SK-N-SH (cell line): ENCODE results near the gene KRT73. TPM values are rescaled to one million over a fixed set of nuclear protein-coding genes. Genes with fewer than 3 reads are reported as not detected.

Experiments used
- CTCF ChIA-PET: fragments of 300-600, 350-600 bp; formaldehyde crosslinking; extraction: SDS; loops from one replicate; lab custom pipeline; 2021; lab: Yijun Ruan, JAX
- POLR2A ChIA-PET: fragments of 350-600 bp; sonication (Branson Sonifier 250); formaldehyde crosslinking; extraction: SDS; loops from one replicate; lab custom pipeline; 2020; ENCODE audit warnings: antibody characterized with exemption, inconsistent platforms; lab: Yijun Ruan, JAX
- DNase-seq: peaks from one replicate; pipeline ENCODE4 v3.0.0; 2012
- H2AFZ ChIP-seq: fragments of 200-600 bp; sonication (generic); 2 replicates; pipeline ENCODE4 v1.8.1; 2016; ENCODE audit warnings: antibody characterized with exemption, mild to moderate bottlenecking, low read depth
- H3F3A ChIP-seq: fragments of 200-600 bp; sonication (generic); replicated peaks from 2 replicates; pipeline ENCODE3; 2016; ENCODE audit warnings: antibody characterized with exemption, mild to moderate bottlenecking; ENCODE audit not compliant: insufficient read depth
- H3K27ac ChIP-seq, 2 experiments: fragments of 200-500 bp in 1 of 2; fragments of 200-600 bp in 1 of 2; sonication (Bioruptor generic) in 1 of 2; sonication (generic), shearing (Covaris generic) in 1 of 2; 2 replicates each; pipeline versions ENCODE4 v1.5.1 to v1.6.1; 2014 to 2016; ENCODE audit warnings: low read depth in 2 of 2, inconsistent platforms in 1 of 2, low read length in 1 of 2, mild to moderate bottlenecking in 1 of 2, mixed read lengths in 1 of 2
- H3K27me3 ChIP-seq: fragments of 200-600 bp; sonication (generic), shearing (Covaris generic); 2 replicates; pipeline ENCODE4 v1.6.1; 2016; ENCODE audit warnings: mixed run types; ENCODE audit not compliant: insufficient read depth
- H3K36me3 ChIP-seq, 2 experiments: fragments of 200-500 bp in 1 of 2; fragments of 200-600 bp in 1 of 2; sonication (Bioruptor generic) in 1 of 2; sonication (generic) in 1 of 2; replicated peaks in 1 of 2; 2 replicates each; pipeline versions ENCODE3 to v1.5.1; 2014 to 2016; ENCODE audit warnings: low read length in 1 of 2, mild to moderate bottlenecking in 1 of 2; ENCODE audit not compliant: insufficient read depth in 2 of 2, control insufficient read depth in 1 of 2
- H3K4me1 ChIP-seq, 2 experiments: fragments of 200-500 bp in 1 of 2; fragments of 200-600 bp in 1 of 2; sonication (Bioruptor generic) in 1 of 2; sonication (generic), shearing (Covaris generic) in 1 of 2; 2 replicates each; pipeline versions ENCODE4 v1.5.1 to v1.6.1; 2014 to 2016; ENCODE audit warnings: low read depth in 1 of 2, low read length in 1 of 2, mixed run types in 1 of 2; ENCODE audit not compliant: insufficient read depth in 2 of 2, control insufficient read depth in 1 of 2
- H3K4me2 ChIP-seq: fragments of 200-600 bp; sonication (generic), shearing (Covaris generic); 2 replicates; pipeline ENCODE4 v1.6.1; 2017; ENCODE audit warnings: mixed run types
- H3K4me3 ChIP-seq, 2 experiments: fragments of 200-500 bp in 1 of 2; fragments of 200-600 bp in 1 of 2; sonication (Bioruptor generic) in 1 of 2; sonication (generic), shearing (Covaris generic) in 1 of 2; 2 replicates each; pipeline versions ENCODE4 v1.5.1 to v1.8.1; 2014 to 2016; ENCODE audit warnings: low read depth in 2 of 2, inconsistent platforms in 1 of 2, low read length in 1 of 2, mild to moderate bottlenecking in 1 of 2, mixed read lengths in 1 of 2, moderate library complexity in 1 of 2
- H3K79me2 ChIP-seq: fragments of 200-600 bp; sonication (generic); 2 replicates; pipeline ENCODE4 v1.8.1; 2017; ENCODE audit warnings: mild to moderate bottlenecking; ENCODE audit not compliant: insufficient read depth
- H3K9ac ChIP-seq: fragments of 200-600 bp; sonication (generic); 2 replicates; pipeline ENCODE4 v1.6.1; 2017; ENCODE audit warnings: mixed run types
- H3K9me2 ChIP-seq: fragments of 200-600 bp; sonication (generic); 2 replicates; pipeline ENCODE4 v1.6.1; 2017; ENCODE audit warnings: mixed run types
- H3K9me3 ChIP-seq: fragments of 200-600 bp; sonication (generic); 2 replicates; pipeline ENCODE4 v1.6.1; 2017; ENCODE audit warnings: mixed run types, mild to moderate bottlenecking, moderate library complexity
- H4K20me1 ChIP-seq: fragments of 200-600 bp; sonication (generic); 2 replicates; pipeline ENCODE4 v1.6.1; 2017; ENCODE audit warnings: mild to moderate bottlenecking, mixed run types; ENCODE audit not compliant: insufficient read depth
- CHD2 ChIP-seq: fragments of 150-350 bp; IDR thresholded peaks from 2 replicates; pipeline ENCODE4 v1.6.1; 2018; ENCODE audit warnings: low read length; ENCODE audit not compliant: partially characterized antibody
- CTCF ChIP-seq: fragments of 200-600 bp; sonication (generic); IDR thresholded peaks from 2 replicates; pipeline ENCODE4 v1.6.1; 2017; ENCODE audit warnings: antibody characterized with exemption, mild to moderate bottlenecking, moderate library complexity
- ELF1 ChIP-seq: IDR thresholded peaks from 2 replicates; pipeline ENCODE4 v1.4.0; 2012
- EP300 ChIP-seq, 2 experiments: IDR thresholded peaks; 2 replicates each; pipeline versions ENCODE4 v1.4.0 to v1.6.1; 2012; ENCODE audit warnings: borderline replicate concordance in 1 of 2, low read depth in 1 of 2, low read length in 1 of 2
- IRF3 ChIP-seq: fragments of 150-350 bp; IDR thresholded peaks from 2 replicates; pipeline ENCODE4 v1.6.1; 2016; ENCODE audit warnings: mild to moderate bottlenecking, low read depth, low read length
- JUND ChIP-seq: IDR thresholded peaks from 2 replicates; pipeline ENCODE4 v1.4.0; 2012
- MAX ChIP-seq: IDR thresholded peaks from 2 replicates; pipeline ENCODE4 v1.4.0; 2012; ENCODE audit warnings: low read depth
- NRF1 ChIP-seq: IDR thresholded peaks from 2 replicates; pipeline ENCODE4 v1.6.1; 2012; ENCODE audit warnings: low read depth, mild to moderate bottlenecking, low read length
- PBX3 ChIP-seq: IDR thresholded peaks from 2 replicates; pipeline ENCODE4; 2012
- RAD21 ChIP-seq: IDR thresholded peaks from 2 replicates; pipeline ENCODE4 v1.6.1; 2012; ENCODE audit warnings: mild to moderate bottlenecking, low read length
- REST ChIP-seq: IDR thresholded peaks from 2 replicates; pipeline ENCODE4 v1.6.1; 2012; ENCODE audit warnings: mild to moderate bottlenecking, low read depth, low read length, moderate library complexity
- RFX5 ChIP-seq: IDR thresholded peaks from 2 replicates; pipeline ENCODE4 v1.6.1; 2012; ENCODE audit warnings: mild to moderate bottlenecking, improper control_type of control experiment, low read length
- TAF1 ChIP-seq: IDR thresholded peaks from 2 replicates; pipeline ENCODE4 v1.6.1; 2012; ENCODE audit warnings: low read depth, mild to moderate bottlenecking, low read length, moderate library complexity, borderline replicate concordance
- TEAD4 ChIP-seq: IDR thresholded peaks from 2 replicates; pipeline ENCODE4 v1.4.0; 2012; ENCODE audit warnings: mild to moderate bottlenecking, borderline replicate concordance; ENCODE audit not compliant: insufficient read depth
- YY1 ChIP-seq: IDR thresholded peaks from 2 replicates; pipeline ENCODE4 v1.4.0; 2012; ENCODE audit warnings: low read depth, mild to moderate bottlenecking
- WGBS: methylation state at CpG from one replicate; pipeline ENCODE4 v1.1.6; 2017; ENCODE audit warnings: low lambda C conversion rate; 5-methylcytosine and 5-hydroxymethylcytosine counted together
- polyA plus RNA-seq, 3 experiments: library from polyadenylated mRNA; depleted of rRNA; stranded (reverse); fragments of >200 nt; gene quantifications; 2 replicates each; pipeline ENCODE4 v1.2.3, GENCODE V29; 2012

The KRT73 gene
- polyA plus RNA-seq, 1 of the 3 experiments (the other 2 are of a cell fraction), result not detected

GRCh38 chr12:52608826-52609630 lies 9.3 kb downstream of the KRT73 start:
- ChIA-PET POLR2A (no interaction called here), CTCF (no interaction called here)
- no peak overlapping the region for H3K9ac ChIP-seq
- H3K79me2 ChIP-seq, result no peaks in the 10 kb centered on the region
- H3K27ac ChIP-seq, result no peak overlapping the region
- H3K36me3 ChIP-seq, result no peaks in the 10 kb centered on the region
- no peak overlapping the region for H3K4me3 ChIP-seq
- H3K4me2 ChIP-seq, result no peak overlapping the region
- H3K9me2 ChIP-seq, result no peaks in the 10 kb centered on the region
- H4K20me1 ChIP-seq, result no peaks in the 10 kb centered on the region
- H3F3A ChIP-seq, result no peaks in the 10 kb centered on the region
- no peaks in the 10 kb centered on the region for H3K4me1 ChIP-seq
- no peak for TF ChIP-seq RAD21
- no peak for TF ChIP-seq NRF1
- TF ChIP-seq TEAD4, result no peak
- no peak for TF ChIP-seq JUND
- no peak for TF ChIP-seq IRF3
- no peak for TF ChIP-seq YY1
- TF ChIP-seq PBX3, result no peak
- no peak for TF ChIP-seq EP300 (IDR thresholded peaks at IDR 0.05; ENCODE audit: borderline replicate concordance in 1 of 2, low read depth in 1 of 2, low read length in 1 of 2)
- TF ChIP-seq MAX, result no peak
- TF ChIP-seq TAF1, result no peak
- TF ChIP-seq REST, result no peak
- no peak for TF ChIP-seq CHD2
- no peak for TF ChIP-seq CTCF
- no peak for TF ChIP-seq RFX5
- no peak for TF ChIP-seq ELF1
- TF ChIP-seq, all 33 proteins: peak for 0
- DNase-seq, result no peak
- WGBS, result 6% methylated on average over 8 of the region's 8 CpGs
- Histone ChIP-seq H3K9me3 (no peaks in the 10 kb centered on the region), H2AFZ (no peak overlapping the region), H3K27me3 (peaks cover 23% of the 10 kb centered on the region; the same call in 1 of the 2 replicates)
